SK-N-SH treated with all-trans-retinoic acid at 6 μM for 48 hours (cell line): ENCODE results near the gene UBE2I.

ENCODE experiments used
- GLIS3 ChIP-seq: fragments of 250-450 bp; sonication (Bioruptor Pico); IDR thresholded peaks from 2 replicates; pipeline ENCODE4 v1.5.0; 2020; ENCODE audit warnings: mild to moderate bottlenecking, moderate library complexity
- ISL1 ChIP-seq: fragments of 250-450 bp; sonication (Bioruptor Pico); IDR thresholded peaks from 2 replicates; pipeline ENCODE4 v2.1.2; 2022; ENCODE audit warnings: mild to moderate bottlenecking, moderate library complexity
- OSR1 ChIP-seq: fragments of 250-450 bp; sonication (Bioruptor Pico); IDR thresholded peaks from 2 replicates; pipeline ENCODE4 v1.8.0; 2022; ENCODE audit warnings: moderate library complexity, mild to moderate bottlenecking, inconsistent platforms
- RARB ChIP-seq: fragments of 250-450 bp; sonication (Bioruptor Pico); IDR thresholded peaks from 2 replicates; pipeline ENCODE4 v1.8.0; 2021; ENCODE audit warnings: mild to moderate bottlenecking, moderate library complexity
- TOX ChIP-seq: fragments of 250-450 bp; sonication (Bioruptor Pico); IDR thresholded peaks from 2 replicates; pipeline ENCODE4 v1.8.0; 2021; ENCODE audit warnings: mild to moderate bottlenecking, moderate library complexity, borderline replicate concordance
- ZFP30 ChIP-seq: fragments of 450-650 bp; formaldehyde crosslinking; IDR thresholded peaks from 2 replicates; pipeline ENCODE4 v1.5.0; 2022; ENCODE audit warnings: mild to moderate bottlenecking, moderate library complexity
- ZNF565 ChIP-seq: fragments of 450-650 bp; formaldehyde crosslinking; conservative IDR thresholded peaks from 2 replicates; pipeline ENCODE4 v1.5.0; 2020; ENCODE audit warnings: low read depth, mild to moderate bottlenecking, moderate library complexity

DNA sequence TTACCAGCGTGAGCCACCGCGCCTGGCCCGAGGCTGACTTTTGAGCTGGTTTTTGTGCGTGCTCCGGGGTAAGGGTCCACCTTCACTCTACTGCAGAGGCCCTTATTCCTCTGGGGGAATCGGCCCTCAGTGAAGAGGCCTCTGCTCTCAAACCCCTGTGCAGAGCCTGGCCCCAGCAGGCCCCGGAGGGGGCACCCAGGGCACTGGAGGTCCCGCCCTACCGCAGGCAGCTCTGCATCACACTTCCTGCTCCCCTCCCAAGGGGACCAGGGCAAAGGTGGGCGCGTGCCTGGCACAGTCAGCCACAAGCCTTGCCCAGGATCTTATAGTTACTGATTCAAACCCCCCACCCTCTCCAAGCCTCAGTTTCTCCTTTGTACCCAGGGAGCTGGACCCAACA is 3.6 kb upstream of the UBE2I start:
- TF ChIP-seq OSR1, result no peak
- no peak for TF ChIP-seq RARB (CRISPR knock-in tag)
- no peak for TF ChIP-seq TOX (CRISPR knock-in tag)
- no peak for TF ChIP-seq ZFP30
- TF ChIP-seq ISL1 (CRISPR knock-in tag), result no peak
- no peak for TF ChIP-seq ZNF565 (CRISPR knock-in tag)
- TF ChIP-seq GLIS3 (CRISPR knock-in tag), result no peak
